GM12892 (cell line): ENCODE results near the gene ZNF200. TPM values are rescaled to one million over a fixed set of nuclear protein-coding genes. Genes with fewer than 3 reads are reported as not detected.
A peak's percentile ranks its signal among the peaks of the same experiment; 100 is the strongest.
"Not testable (repeated sequence)": the region's sequence is repeated elsewhere in the genome, so short reads cannot be mapped to it uniquely, and the experiment has no call there.

ENCODE experiments used
- DNase-seq: peaks from one replicate; pipeline ENCODE4 v3.0.0; 2011; ENCODE audit not compliant: insufficient read length
- FAIRE-seq: peaks from 2 replicates; lab custom pipeline; 2011; peaks lifted over from hg19 to GRCh38; lab: Jason Lieb, UNC
- POLR2A ChIP-seq: IDR thresholded peaks from 2 replicates; pipeline ENCODE4 v1.6.1; 2011; ENCODE audit warnings: low read depth, low read length, control low read depth
- POLR2AphosphoS5 ChIP-seq: IDR thresholded peaks from 2 replicates; pipeline ENCODE4 v1.6.1; 2011; ENCODE audit warnings: low read depth, low read length, control low read depth
- TAF1 ChIP-seq: IDR thresholded peaks from 2 replicates; pipeline ENCODE4 v1.6.1; 2011; ENCODE audit warnings: low read depth, mild to moderate bottlenecking, control low read depth, low read length, borderline replicate concordance
- polyA plus RNA-seq: library from polyadenylated mRNA; unstranded; fragments of >200 nt; gene quantifications from one replicate; pipeline ENCODE4 v1.2.1, GENCODE V29; 2012; ENCODE audit warnings: missing spikeins, inconsistent platforms; ENCODE audit not compliant: missing spikeins

The ZNF200 gene
- polyA plus RNA-seq: 5.2 TPM

- FAIRE-seq: peak; percentile 99
Measured at GRCh38 chr16:3234857-3235561, at the start of gene ZNF200. ZNF200 (minus strand) TSS chr16:3235158; CDS start chr16:3233755, 1,403 bp downstream.

GRCh38 chr16:3283543-3284447 lies 48.8 kb upstream of the ZNF200 start:
- TF ChIP-seq POLR2A (no peak), TAF1 (no peak), POLR2AphosphoS5 (no peak)
- DNase-seq (no peak), FAIRE-seq (peak; percentile 30)

More at GRCh38 chr16:3234857-3235561, at the start of gene ZNF200:
- peak; percentile 93 for DNase-seq
- peak; percentile 63; the same call in 1 of the 2 replicates for TF ChIP-seq TAF1
- TF ChIP-seq POLR2A: peak; percentile 93
- TF ChIP-seq POLR2AphosphoS5: peak; percentile 86

GRCh38 chr16:3282730-3283542 lies 48.0 kb upstream of the ZNF200 start, which contains the start of gene ZNF263:
ZNF263 (plus strand) TSS chr16:3283491; CDS start chr16:3283819, 328 bp downstream.
- FAIRE-seq: peak; percentile 94

GRCh38 chr16:3282103-3282729 lies 47.3 kb upstream of the ZNF200 start:
- FAIRE-seq (peak; percentile 66), DNase-seq (no peak)
- TF ChIP-seq POLR2AphosphoS5: no peak
- TF ChIP-seq TAF1: no peak
- TF ChIP-seq POLR2A: no peak

More at GRCh38 chr16:3282730-3283542, 48.0 kb upstream of the ZNF200 start, which contains the start of gene ZNF263:
- TF ChIP-seq POLR2A (peak; percentile 72), TAF1 (peak; percentile 34; the same call in 1 of the 2 replicates), POLR2AphosphoS5 (peak; percentile 82)
- DNase-seq: peak; percentile 95

- DNase-seq (no peak), FAIRE-seq (no peak)
- TF ChIP-seq POLR2A (no peak), TAF1 (no peak)
Measured at GRCh38 chr16:3281222-3281820, 46.4 kb upstream of the ZNF200 start.

GRCh38 chr16:3276679-3277078 lies 41.7 kb upstream of the ZNF200 start:
- no peak for FAIRE-seq
- TF ChIP-seq TAF1 (no peak), POLR2AphosphoS5 (no peak), POLR2A (no peak)
- no peak for DNase-seq

- FAIRE-seq: no peak
- no peak for DNase-seq
Measured at GRCh38 chr16:3274947-3275346, 40.0 kb upstream of the ZNF200 start.

GRCh38 chr16:3274490-3274889 lies 39.5 kb upstream of the ZNF200 start:
- FAIRE-seq: no peak
- no peak for DNase-seq
- TF ChIP-seq TAF1 (no peak), POLR2A (no peak), POLR2AphosphoS5 (no peak)

More at GRCh38 chr16:3274947-3275346, 40.0 kb upstream of the ZNF200 start:
- TF ChIP-seq POLR2AphosphoS5 (no peak), POLR2A (no peak), TAF1 (no peak)

GRCh38 chr16:3271281-3271680 lies 36.3 kb upstream of the ZNF200 start:
- not testable (repeated sequence) for DNase-seq, FAIRE-seq

GRCh38 chr16:3270718-3271117 lies 35.8 kb upstream of the ZNF200 start:
- DNase-seq, FAIRE-seq: not testable (repeated sequence)

GRCh38 chr16:3268294-3268693 lies 33.3 kb upstream of the ZNF200 start:
- no peak for FAIRE-seq
- TF ChIP-seq POLR2A (no peak), POLR2AphosphoS5 (no peak), TAF1 (no peak)
- no peak for DNase-seq
